ENCODE results near the gene TGFA.

- TF ChIP-seq CBX3 (IDR thresholded peaks at IDR 0.05; ENCODE audit: low read depth) = no peak
- no peak for TF ChIP-seq POLR2AphosphoS5 (IDR thresholded peaks at IDR 0.05; ENCODE audit: low read depth, low read length)
- TF ChIP-seq EZH2phosphoT487 (IDR thresholded peaks at IDR 0.05; ENCODE audit: borderline replicate concordance) = no peak
- no peak for TF ChIP-seq CEBPB (IDR thresholded peaks at IDR 0.05; ENCODE audit: low read depth)
- TF ChIP-seq, protein P1, sequence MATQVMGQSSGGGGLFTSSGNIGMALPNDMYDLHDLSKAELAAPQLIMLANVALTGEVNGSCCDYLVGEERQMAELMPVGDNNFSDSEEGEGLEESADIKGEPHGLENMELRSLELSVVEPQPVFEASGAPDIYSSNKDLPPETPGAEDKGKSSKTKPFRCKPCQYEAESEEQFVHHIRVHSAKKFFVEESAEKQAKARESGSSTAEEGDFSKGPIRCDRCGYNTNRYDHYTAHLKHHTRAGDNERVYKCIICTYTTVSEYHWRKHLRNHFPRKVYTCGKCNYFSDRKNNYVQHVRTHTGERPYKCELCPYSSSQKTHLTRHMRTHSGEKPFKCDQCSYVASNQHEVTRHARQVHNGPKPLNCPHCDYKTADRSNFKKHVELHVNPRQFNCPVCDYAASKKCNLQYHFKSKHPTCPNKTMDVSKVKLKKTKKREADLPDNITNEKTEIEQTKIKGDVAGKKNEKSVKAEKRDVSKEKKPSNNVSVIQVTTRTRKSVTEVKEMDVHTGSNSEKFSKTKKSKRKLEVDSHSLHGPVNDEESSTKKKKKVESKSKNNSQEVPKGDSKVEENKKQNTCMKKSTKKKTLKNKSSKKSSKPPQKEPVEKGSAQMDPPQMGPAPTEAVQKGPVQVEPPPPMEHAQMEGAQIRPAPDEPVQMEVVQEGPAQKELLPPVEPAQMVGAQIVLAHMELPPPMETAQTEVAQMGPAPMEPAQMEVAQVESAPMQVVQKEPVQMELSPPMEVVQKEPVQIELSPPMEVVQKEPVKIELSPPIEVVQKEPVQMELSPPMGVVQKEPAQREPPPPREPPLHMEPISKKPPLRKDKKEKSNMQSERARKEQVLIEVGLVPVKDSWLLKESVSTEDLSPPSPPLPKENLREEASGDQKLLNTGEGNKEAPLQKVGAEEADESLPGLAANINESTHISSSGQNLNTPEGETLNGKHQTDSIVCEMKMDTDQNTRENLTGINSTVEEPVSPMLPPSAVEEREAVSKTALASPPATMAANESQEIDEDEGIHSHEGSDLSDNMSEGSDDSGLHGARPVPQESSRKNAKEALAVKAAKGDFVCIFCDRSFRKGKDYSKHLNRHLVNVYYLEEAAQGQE (IDR thresholded peaks at IDR 0.05; ENCODE audit: low read depth) = no peak
- TF ChIP-seq POLR2A (IDR thresholded peaks at IDR 0.05; ENCODE audit: borderline replicate concordance, extremely low read depth, insufficient read depth, insufficient read length) = no peak
- no peak for TF ChIP-seq EZH2 (IDR thresholded peaks at IDR 0.05)
These were observed 153.1 kb downstream of the TGFA start for GRCh38 chr2:70400539-70400938.

Measured in HCT116 (cell line).